Ramos (cell line): ENCODE data around the gene CRHR1.

Experiments
- in situ Hi-C: fragments of 300-500 bp; cut with MboI; formaldehyde crosslinking; loops from one replicate; pipeline ENCODE4 v1.14.3; 2022; ENCODE audit warnings: low sequenced_read_pairs; ENCODE audit not compliant: unreplicated experiment

Gene CRHR1

DNA sequence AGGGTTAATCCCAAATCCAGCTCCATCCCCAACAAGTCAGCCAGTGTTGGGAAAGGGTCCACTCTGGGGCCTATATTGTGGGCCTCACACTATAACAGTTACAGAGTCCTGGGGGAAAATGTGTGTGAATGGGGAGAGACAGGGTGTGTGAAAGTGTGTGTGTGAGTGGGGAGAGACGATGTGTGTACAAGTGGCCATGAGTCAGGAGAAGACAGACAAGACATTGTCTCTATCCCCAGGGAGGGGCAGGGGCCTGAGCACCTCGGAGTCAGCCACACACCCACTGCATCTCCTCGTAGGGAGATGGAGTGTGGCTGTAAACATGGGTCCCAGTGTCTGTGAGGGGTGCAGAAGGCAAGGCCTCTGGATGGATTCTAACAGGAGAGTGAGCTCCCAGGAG lies 2.9 kb downstream of the CRHR1 start:
- in situ Hi-C loops: no loop called here

DNA sequence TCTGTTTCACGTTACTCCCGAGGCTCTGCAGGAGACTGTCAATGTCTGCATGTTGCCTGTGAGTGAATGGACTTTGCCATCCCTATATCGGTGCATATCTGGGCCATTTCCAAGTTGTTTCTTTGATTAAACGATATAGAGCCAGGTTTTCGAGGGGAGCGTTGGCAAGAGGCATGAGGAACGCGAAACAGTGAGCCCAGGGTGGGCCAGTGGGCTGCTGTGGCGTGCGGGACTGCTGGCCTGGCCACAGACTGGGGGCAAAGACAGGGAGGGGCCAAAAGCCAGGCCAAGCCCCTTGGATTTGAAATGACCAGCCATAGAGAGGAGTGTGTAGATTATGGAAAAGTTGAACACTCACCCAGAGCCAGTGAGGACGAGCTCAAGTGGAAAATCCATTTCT lies 3.5 kb downstream of the CRHR1 start:
- in situ Hi-C loops: no loop called here

DNA sequence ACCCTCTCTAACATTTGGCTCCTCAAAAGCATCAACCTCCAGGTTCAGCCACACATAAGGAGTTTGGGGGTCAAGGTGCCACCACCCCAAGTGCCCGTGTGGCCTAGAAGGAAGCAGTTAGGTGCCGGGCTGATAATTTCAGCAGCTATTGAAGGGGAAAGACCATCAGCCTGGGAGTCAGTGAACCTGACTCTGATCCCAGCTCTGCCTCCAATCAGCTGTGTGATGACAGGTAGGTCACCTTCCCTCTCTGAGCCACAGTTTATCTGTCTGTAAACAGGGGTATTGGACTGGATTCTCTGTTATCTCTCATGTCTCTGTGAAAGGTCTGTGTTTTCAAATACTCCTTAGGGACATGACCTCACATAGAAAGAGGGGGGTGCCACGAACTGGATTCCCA lies 3.9 kb downstream of the CRHR1 start:
- in situ Hi-C loops: no loop called here

DNA sequence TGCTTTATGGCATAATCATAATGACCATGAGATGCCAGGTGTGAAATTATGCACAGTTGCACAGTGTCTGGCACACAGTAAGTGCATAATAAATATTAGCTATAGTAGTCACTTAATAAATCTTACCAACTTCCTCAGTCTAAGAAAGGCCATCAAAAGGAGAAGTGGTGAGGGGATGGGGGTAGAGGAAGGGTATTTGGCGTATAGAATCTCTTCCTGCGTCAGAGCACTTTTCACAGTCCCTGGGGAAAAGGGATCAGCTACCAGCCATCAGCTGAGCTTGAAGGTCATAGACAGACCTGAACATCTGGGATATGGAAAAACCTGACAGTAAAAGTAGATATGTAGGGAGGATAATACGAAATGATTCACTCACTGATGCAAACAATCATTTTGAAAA lies 5.8 kb downstream of the CRHR1 start:
- in situ Hi-C loops: no loop called here

DNA sequence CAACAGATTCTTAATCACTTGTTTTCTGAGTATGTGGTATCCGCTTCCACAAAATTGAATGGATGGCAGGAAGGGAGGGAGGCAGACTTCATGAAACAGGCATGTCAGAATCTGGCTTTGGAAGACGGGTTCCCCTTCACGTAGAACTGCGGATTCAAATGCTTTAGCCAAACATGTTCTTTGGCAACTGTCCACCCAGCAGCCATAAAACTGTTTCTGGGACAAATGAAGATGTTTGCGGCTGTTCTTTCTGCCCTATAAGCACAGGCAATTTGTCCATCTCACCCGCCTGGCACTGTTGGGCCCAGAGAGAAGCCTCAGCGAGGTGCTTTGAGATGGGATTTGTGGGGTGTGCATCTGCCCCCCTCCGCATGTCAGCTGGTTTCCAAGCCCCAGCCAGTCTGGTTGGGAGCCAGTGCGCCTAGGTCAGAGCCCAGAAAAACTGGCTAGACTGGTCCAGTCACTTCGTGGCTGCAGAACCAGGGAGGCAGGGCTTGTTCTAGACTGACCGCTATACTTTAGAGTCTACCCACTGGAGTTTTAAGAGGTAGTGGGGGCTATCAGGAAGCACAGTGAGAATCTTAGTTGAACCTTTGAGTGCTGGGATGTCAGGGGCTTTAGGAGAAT lies 6.3 kb downstream of the CRHR1 start:
- in situ Hi-C loops: no loop called here

DNA sequence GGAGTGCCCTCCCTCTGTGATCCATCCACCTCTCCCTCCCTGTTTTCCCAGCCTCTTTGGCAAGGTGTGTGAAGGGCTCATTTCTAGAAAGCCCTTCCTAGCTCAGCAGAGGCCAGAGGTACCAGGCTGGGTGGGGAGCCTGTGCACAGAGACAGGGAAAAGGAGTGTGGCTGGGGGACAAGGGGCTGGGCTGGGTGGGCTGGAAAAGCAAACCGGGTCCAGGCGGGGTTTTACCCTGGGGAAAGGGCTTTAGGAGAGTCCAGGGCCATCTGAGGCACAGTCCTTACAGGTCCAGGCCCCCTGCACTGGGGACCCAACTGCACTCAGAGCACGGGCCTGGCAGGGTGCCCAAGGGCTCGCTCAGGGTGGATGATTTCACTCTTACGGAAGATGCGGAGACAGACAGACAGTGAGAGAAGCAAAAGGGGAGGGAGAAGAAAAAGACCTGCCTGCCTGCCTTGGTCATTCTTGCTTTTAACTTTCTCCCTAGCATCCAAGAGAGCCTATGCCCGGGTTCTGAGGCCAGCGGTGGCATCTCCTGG lies 7.0 kb downstream of the CRHR1 start:
- in situ Hi-C loops: no loop called here

DNA sequence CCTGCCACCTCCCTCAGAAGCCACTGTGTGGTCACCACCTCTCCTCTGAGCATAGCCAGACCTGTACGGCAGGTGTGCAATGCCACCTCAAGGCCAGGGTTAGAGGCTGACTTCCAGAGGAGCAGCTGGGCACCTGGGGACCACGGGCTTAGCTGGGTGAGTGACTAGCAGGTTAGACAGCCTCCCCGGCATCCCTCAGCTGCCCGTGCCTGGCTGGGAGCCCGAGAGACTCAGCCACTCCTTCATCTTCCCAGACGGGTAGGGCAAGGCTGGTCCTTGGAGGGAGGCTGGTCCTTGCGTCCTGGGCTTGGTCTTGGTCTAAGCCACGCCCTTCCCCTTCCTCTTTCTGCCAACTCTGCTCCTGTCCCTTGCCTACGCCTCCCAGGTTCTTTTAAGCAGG lies 7.8 kb downstream of the CRHR1 start:
- in situ Hi-C loops: no loop called here

DNA sequence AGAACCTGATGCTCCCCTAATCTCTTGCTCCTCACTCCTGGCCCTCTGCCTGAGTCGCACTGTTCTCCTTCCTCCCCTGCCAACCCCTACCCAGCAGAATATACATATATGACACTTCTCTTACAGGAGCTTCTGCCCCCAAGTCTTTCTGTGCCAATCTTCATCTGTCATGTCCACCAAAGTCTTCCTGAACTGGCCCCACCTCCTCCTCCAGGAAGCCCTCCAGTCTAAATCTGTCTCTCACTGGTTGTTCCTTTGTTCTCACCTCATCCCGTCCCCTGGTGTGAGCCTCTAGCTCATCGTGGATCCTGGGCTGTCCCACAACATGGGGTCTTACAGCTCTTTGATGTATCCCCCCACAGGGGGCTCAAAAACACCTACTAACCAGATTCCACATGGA lies 8.3 kb downstream of the CRHR1 start:
- in situ Hi-C loops: no loop called here

DNA sequence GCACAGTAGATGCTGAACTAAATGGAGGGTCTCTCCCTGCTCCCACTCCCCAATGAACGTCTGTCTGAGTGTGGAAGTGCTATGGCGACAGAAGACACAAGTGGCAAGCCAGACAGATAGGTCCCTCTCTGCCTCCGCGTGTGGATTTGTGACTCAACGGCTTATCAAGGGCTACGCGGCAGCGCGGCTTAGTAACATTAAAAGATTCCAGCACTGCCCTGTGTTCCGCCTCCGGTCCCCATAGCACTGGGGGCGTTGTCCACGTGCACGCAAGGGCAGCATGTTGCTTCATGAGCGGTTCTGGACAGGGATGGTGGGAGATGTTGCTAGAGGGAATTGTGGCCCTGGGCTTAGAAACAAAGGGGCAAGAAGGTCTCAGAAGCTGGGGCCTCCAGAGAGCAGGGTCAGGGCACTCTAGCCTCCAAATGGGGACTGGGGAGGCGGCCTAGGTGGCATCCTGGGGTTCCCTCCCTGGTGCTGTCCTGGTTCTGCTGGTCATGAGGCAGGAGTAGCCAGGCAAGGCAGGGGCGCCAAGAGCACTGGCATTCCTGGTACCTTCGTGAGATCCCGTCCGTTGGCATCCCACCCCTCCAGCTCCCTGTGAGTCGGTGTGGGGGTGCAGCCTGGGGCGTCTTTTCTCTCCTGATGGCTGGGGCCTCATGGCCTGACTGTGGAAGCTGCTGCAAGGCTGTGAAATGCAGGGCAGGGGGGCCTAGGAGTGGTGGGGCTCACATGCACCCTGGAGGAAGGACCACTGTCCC lies 9.1 kb downstream of the CRHR1 start:
- in situ Hi-C loops: no loop called here

DNA sequence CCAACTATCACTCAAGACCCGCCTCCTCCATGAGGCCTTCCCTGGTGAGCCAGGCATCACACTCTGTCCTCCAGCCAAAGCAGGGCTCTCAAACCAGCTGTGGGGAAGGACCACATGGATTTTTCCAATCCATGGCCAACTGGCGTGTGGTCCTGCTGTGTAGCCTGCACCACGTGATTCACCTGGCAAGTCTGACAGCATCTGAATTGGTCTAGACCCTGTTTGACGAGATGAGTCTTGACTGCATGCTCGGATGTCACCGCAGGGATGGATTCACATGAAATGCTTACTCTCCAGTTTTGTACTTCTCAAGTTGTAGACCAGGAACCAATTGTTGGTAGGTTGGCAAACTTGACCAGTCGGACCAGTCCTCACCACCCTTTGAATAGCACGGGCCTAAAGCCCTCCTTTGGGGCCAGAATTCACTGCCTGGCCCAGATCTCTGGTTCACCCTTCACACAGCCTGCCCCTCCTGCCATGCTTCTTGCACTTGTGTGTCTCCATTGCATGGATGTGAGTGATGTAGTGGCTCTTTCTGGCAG lies 9.9 kb downstream of the CRHR1 start:
- in situ Hi-C loops: no loop called here

DNA sequence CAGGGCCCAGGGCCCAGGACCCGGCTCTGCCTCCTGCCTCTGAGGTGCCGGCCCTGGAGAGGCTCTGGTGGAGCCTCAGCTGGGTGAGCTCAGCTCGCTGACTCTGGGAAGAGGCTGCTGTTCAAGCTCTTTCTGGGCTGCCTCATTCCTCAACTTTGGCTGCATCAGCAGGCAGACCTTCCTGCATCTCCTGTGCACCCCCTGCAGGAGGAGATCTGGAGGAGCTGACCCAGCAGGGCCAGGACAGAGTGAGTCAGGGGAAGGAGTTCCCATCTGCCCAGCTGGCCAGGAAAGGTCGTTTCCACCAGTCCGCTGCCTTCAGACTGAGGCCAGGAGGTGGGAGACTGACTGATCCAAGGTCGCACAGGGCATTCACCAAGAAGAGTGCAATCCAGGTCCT lies 10.7 kb downstream of the CRHR1 start:
- in situ Hi-C loops: no loop called here

DNA sequence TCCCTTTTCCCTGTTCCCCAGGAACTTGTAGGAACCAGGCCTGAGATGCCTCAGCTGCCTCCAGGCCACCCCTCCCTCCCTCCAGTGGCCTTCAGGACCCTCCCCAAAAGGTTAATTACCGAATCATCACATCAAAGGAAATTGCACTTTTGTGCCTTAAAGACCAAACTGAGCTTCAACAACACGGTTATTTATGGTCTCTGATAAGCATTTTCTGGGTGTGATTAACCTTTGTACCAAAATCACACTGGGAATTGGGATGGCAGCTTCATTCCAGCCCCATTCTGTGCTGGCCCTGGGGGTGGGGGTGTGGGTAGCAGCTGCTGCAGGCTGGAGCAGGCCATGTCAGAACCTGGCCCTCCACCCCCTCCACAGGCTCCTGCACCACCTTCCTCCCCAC lies 16.7 kb downstream of the CRHR1 start:
- in situ Hi-C loops: no loop called here

DNA sequence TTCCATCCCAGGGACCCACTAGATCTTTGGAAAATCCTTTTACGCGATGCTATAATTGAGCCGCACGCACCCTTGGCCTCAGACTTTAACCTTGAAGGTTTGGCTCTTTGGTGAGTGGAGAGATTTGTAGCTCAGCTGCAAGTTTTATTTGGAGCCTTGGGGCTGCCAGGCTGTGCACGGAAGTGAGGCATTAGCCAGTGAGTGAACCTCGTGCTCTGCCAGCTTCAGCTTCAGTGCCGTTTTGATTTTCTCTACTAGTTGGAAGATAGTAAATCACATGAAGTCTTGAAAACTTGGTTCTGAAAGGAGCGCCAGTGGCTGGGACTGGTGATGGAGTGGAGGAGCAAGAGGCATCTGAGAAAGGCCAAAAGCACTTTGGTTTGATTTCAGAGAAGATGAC lies 17.3 kb downstream of the CRHR1 start:
- in situ Hi-C loops: no loop called here

DNA sequence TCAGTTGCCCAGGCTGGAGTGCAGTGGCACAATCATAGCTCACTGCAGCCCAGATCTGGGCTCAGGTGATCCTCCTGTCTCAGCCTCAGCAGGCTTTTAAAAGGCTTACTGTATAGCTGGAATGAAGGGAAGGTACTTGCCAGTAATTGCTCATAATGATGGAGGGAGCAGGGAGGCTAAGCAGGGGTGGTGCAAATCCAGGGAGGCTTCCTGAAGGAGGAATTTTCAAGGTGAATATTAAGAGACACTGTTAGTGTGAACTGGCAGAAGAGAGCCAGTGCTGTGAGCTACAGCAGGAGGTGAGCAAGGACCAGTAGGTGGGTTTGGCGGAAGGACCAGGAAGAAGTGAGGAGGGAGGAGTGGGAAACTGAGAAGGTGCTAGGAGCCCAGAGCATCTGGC lies 24.7 kb downstream of the CRHR1 start:
- in situ Hi-C loops: no loop called here

DNA sequence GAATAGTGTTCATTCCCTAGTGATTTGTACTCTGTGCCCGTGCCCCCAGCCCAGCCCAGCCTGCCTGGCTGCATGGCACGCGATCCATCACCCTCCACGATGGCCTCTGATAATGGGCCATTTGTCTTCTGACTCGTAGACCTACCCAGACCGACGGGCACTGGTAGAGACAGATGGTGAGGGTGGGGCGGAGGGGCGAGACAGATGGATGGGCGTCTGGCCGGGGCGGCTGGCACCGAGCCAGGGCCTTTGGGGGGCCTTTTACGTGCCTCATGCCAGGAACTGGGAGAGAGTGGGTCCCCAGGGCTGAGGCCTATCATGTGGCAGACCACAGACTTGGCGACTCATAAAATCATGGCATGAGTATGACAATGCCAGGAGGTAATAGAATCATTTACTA lies 25.4 kb downstream of the CRHR1 start:
- in situ Hi-C loops: no loop called here

DNA sequence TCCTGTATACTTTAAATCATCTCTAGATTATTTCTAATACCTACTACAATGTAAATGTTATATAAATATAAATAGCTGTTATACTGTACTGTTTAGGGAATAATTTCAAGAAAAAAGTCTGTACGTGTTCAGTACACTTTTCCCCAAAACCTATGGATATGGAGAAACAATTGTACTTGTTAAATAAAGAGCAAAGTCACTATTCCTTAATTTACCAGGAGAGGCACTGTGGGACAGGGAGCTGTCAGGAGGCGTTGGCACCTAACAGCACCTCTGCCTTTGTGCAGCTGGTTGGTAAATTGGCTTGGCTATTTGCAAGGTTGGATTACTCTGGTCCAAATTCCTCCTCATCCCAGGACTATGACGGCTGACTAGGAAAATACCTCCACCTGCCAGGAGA lies 28.0 kb downstream of the CRHR1 start:
- in situ Hi-C loops: no loop called here

DNA sequence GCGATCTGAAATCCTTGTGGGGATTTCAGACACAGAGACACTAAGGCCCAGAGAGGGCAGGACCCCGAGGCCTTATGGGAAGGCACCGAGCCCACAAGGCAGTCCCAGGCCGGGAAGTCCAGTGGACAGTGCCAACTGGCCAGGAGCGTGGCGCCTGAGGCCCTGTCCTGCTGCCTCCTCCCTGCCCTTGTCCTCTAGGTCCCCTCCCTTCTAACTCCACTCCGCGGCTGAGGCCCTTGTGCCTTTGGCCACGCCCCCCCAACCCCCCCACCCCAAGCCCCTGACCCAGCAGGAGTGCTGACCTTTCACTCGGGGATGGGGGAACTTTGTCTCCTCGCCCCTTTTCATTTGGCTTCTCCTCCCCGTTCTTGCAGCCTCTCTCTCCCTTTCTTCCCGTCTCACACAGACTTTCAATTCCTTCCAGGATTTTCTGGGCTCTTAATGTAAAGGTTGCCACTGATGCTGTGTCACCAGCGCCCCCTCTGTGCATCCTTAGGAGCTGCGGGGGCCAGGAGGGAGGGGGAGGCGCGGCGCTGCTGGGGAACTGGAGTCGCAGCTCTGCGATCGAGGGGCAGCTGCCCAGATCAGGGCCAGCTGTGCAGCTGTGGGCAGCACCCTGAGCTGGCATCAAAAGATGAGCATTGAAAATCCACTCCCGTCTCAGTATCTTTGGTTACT lies 29.1 kb downstream of the CRHR1 start:
- in situ Hi-C loops: no loop called here

DNA sequence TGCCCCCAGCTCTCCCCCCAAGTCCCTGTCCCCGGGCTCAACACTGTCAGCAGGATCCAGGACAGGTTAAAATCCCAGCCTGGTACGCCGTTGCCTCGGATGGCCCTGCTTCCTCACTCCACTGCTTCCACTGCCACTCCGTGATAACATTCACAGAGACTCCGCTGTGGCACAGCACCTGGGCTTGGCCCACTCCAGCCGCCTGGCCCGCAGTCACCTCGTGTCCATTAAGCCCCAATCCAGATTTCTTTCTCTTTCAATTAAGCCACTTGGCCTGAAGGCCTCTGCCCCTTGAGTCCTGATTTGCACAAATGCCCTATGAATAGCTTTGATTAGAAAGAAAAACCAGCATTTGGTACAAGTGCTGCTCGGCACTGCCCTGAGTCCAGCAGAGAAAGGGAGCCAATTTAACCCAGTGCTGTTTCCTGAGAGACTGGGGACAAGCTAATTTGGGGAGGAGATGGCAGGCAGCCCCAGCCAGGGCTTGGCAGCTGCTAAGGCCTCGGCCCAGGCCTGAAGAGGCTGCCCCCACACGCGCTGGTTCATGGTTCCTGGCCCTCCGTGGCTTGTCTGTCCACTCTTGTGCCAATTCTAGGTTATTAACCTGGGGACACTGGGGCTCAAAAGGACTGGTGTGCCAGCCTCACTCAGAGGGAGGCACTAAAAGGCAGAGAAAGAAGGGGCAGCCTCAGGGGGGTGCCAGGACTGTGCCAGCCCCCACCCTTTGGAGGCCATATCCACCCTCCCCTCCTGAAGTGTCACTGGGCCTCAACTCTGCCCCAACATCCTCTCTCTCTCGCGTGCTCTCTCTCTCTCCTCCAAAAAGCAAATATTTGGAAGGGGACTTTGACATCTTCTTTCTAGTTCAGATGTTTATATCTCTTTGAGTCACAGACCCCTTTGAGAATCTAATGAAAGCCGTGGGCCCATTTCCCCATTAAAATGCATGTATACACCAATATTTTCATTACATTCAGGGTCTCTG lies 30.8 kb downstream of the CRHR1 start:
- in situ Hi-C loops: no loop called here

DNA sequence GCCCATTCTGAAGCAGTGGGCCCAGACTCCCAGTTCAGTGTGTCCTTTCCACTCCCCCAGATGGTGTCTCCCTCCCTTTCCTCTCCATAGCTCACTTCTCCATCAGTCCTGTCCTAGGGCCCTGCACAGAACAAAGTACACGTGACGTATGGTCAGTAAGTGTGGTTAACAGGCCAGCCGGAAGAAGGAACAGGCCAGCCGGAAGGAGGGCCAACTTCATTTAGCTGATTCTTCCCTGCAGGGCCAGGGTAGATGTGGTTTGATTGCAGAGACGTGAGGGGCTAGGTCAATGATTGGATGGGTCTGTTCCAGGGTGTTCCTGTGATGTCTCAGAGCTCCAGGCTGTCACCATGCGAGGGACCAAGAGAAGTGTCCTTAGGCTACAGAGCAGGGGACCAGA lies 31.6 kb downstream of the CRHR1 start:
- in situ Hi-C loops: no loop called here

DNA sequence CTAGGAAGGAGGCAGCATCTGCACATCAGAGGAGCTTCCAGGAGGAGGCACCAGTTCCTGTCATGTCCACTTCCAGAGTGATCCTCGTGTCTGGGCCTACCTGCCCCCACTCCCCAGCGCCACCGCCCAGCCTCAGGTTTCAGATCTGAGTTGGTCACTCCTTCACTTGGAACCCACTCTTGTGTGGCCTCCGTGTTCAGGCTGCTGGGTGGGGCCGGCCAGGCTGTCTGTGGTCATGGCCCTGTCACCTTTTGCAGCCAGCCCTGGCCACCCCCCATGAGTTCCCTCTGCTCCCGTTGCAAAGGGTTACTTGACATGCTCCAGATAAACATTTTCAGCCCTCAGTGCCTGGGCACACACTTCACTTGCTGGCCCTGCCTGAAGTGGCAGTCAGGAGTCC lies 33.9 kb downstream of the CRHR1 start:
- in situ Hi-C loops: no loop called here
